SU-DHL-6 (cell line): ENCODE results near the gene SLC24A3.

Source experiments
- CTCF ChIP-seq: fragments of 200-600 bp; sonication (generic); IDR thresholded peaks from one replicate; pipeline ENCODE4 v1.5.1; 2017; ENCODE audit warnings: antibody characterized with exemption, mild to moderate bottlenecking, low read length, moderate library complexity; ENCODE audit not compliant: insufficient read depth, poor library complexity, severe bottlenecking
- EZH2phosphoT487 ChIP-seq: fragments of 200-600 bp; sonication (generic), shearing (Covaris generic); conservative IDR thresholded peaks from 2 replicates; pipeline ENCODE4 v1.6.1; 2018; ENCODE audit warnings: mild to moderate bottlenecking, antibody characterized with exemption, low read length, moderate library complexity, mixed read lengths

GRCh38 chr20:19257865-19258264, 45.4 kb downstream of the SLC24A3 start:
- no peak for TF ChIP-seq EZH2phosphoT487
- no peak for TF ChIP-seq CTCF
